Activated T-cell treated with anti-CD3 and anti-CD28 coated beads, Interleukin-2, amount 50 U/mL, for 1 hour (primary cell): ENCODE data around the gene PLXNA2.

ENCODE experiments used
- DNase-seq: peaks from one replicate; pipeline ENCODE4 v3.0.0-alpha.2; 2020

PLXNA2 gene

DNA sequence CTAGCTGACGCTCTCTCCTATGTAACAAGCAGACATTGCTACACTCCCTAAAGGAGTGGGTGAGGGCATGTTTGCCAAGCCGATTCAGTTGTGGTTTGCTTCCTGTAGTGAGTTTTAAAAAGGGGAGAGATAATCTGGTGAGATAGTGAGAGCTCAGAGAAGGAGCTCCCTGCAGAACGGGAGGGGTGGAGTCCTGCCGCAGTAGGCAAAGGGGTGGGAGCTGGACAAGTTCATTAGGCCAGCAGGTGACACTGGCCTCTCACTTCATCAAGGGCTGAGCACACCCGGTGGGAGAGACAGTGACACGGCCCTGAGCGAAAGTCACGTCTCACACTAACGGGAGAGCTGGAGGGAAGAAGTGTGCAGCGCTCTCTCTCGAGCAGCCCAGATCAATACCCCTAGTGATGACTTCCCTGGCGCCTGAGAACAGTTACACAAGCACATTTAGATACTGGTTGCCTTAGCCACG is 189.2 kb downstream of the PLXNA2 start:
- DNase-seq = no peak

DNA sequence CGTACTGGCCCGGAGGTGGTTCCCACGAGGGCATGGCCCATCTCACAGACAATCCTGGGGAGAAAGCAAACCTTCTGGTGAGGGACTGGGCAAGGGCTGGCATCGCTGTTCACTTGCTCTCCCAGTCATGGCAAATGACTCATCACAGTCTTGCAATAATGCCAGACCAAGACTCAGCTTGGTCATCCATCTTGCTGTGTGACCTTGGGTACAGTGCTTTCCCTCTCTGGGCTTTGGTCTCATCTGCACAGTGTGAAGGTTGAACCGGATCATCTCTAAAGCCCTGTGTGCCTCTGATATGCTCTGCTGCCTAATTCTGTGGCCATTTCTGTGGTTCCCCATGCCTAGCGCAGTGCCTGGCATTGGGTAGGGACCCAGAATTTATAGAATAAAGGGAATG is 189.7 kb downstream of the PLXNA2 start:
- no peak for DNase-seq

DNA sequence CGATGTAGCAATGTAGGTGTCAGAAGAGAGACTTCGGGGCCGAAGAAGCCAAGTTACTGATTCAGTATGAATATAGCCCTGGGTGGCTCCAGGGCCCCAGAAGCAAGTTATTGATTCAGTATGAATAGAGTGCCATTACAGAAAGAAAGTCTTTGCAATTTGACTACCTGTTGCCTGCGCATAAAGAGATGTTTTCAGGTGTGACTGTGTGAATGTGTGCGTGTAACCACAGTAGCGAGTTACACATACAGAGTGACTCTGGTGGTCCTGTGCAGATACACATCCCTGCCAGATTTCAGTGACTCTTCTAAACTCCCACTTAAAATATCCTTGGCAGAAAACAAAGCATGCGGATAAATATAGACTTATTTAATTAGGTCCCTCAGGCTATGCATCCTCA is 190.5 kb downstream of the PLXNA2 start:
- DNase-seq = no peak

DNA sequence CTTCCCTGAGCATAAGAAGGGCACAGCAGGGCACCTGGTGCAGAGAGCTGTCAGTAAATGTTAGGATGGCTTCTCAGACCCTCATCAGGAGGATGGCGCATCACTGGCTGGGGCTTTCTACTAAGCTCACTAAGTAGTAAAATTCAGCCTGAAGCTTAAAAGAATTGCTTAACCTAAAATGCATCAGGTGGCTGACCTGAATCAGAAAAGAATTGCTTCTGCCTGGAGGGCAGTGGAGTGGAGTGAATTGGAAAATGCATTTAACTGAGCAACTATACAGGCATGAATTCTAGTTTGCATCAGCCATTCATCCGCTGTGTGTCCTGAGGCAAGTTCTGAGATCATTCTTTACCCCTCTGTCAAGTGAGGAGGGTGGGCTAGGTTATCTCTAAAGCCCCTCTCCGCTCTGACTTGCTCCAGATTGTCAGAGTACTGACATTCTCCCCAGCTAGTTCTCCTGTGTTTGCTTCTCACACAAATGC is 191.2 kb downstream of the PLXNA2 start:
- no peak for DNase-seq

DNA sequence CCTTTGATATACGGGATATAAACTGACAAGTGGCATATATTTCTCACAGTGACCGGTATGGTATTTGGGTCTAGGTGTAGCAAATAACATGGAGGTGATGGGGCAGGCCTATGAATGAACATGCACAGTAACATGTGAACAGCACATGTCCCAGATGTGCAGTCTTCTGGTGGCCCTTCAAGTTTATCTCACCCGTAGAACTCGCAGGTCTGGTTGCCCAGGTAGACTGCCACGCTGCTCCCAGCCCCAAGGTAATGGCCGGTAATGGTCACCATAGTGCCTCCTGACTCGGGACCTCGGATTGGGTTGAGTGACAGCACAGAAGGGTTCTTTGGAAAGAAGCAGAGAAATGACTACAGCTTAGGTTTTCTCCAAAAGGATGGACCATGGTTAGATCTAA is 192.0 kb downstream of the PLXNA2 start:
- DNase-seq = no peak

DNA sequence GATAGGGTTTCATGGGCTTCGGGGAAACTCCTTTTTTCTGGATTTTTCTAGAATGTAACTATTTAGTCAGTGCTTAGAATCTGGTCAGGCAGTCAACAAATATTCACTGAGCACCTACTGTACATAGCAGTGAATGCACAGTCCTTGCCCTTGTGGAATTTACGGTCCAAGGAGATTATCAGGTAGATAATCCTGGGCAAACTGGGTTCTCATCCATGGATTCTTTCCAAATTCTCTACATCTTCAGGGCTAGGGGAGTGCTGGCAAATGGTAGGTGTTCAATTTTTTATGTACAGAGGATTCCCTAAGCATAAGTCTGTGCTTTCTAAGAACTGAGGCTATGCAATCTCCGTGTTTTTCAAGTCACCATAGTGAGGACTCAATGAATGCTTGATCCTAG is 192.5 kb downstream of the PLXNA2 start:
- DNase-seq = no peak

DNA sequence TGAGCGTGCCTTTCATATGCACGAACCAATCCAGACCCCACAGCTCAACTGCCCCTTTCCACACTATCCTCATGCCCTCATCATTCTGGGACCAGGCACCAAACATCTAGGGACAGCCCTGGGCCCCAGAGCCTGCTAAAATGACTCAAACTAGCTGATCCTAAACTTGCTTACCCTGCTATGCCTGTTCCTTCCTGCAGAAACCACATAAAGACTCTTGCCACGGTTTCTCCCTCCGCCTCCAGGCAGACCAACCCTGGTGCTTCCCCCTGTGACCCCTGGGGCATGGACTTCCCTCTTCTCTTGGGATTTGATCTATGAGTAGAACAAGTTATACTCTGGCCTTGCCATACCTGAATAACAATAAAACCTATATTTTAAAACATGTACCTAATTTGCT is 195.3 kb downstream of the PLXNA2 start:
- DNase-seq = no peak

DNA sequence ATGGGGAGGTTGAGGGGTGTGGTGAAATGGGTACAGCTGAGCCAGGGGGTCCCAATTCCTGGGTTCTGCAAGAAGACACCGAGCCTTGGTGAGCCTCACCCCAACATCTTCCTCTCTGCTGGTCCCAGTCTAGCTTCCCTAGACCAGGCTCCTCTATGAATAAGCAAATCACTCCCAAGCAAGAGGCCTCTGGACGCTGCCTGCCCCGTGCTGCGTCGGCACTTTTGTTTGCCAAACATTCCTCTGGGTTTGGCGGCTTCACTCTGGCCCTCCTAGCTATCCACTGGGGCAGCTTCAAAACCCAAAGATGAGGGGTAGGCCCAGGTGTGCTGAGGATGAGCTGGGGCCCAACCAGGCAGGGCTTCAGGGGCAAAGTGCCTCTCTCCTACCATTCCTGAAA is 196.2 kb downstream of the PLXNA2 start:
- DNase-seq = no peak

DNA sequence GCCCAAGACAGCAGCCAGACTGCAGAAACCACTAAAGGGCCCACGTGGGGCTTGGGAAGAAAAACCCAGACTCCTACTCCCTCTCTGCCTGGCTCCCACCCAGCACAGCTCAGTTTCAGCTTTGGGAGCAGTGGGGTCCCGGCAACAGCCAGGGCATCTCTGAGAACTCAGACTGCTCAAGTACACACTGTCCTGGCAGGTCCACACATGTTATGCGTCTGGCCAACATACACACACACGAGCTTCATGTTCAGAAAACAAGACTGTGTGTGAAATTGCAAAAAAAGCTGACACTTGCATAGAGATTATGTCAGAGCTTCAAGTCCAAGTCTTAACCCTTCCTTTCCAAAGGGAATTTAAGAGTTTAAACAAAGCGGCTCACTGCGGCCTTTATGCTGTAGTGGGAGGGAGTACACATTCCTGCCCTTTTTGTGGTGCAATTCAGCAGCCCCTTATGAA is 196.7 kb downstream of the PLXNA2 start:
- no peak for DNase-seq

DNA sequence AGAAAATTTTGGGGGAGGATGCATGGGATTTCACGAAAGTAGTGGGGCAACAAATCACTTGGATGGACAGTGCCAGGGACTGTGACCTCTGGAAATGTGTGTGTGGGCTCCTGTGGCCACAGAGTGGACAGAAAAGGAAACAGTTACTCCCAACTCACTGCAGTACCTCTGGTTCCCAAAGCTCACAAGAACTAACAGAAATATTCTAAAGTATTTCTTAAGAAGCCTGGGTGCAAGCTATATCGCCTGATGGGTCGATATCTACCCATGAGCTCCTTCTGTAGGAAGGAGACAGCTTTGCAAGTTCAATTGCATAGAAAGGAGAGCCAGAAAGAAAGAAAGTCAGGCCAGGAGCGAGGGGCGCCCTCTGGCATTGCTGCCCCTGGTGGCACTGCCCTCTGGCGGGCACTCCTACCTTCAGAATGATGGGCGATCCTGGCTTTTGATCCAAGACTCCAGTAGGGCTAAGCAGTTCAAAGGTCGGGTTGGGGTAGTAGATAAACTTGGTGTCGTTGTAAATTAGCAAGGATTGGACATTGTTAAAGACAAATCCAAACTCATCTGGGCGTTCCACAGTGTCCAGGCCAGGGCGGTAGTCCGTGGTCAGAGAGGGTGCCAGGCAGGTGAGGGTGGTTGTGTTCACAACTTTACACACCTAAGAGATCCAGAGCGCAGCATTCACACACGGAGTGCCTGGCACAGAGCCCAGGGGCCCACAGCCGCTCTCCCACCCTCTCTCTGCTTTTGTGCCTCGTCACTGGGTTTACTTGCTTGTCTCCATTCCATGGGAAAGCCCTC is 198.5 kb downstream of the PLXNA2 start:
- no peak for DNase-seq

DNA sequence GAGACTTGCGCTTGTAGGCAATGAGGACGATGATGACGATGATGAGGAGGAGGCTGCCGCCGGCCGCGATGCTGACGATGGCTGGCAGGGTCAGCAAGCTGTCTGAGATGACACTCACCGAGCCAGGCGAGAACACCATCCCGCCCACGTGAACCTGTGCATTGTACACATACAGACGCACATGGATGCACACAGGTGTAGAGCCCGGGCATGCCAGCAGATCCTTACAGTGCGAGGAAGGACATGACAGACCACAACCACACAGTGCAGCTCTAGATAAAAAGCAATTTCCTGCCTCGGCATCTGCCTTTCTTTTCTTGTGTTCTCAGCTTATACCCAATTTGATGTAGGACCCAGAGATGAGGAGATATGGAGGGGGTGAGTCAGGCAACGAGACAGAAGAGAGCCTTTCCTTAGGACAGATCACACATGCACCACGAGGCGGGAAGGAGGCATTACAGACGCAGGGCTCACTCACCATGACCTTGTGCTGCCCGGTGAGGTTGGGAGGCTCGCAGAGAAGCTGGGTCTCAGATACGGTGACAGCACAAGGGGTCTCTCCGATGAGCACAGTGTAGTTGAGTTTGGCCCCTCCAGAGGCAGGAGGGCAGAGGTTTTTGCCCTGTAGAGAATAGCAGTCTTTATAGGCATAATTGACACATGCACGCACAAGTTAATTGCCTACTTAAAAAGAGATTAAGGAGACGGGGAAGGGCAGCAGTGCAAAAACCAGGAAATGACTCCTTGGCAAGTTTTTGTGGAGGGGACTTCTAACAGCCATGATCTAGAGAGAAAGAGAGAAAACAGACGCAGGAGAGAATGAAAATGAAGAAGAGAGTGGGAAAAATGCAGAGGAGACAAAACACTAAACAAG is 199.4 kb downstream of the PLXNA2 start:
- DNase-seq = no peak

DNA sequence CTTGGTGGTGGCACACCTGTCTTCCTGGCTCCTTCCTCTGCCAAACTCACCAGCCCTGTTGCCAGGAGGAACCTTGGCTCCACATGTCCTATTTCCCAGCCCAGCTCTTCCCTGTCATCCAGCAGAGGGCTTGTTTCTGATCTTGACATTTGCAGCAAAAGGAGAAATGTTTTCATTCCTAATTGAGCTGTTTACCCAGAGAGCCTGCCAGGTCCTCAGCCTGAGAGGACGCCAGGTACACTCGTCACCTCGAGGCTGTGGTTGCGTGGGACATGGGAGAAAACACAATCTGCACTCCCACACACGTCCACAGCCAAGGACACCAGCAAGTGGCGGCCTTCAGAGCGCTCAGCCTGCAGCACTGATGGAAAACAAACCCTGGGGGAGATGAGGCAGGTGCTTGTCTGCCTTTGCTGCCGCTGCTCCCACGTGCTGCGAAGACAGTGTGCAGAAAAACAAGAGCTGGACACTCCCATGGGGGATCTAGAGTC is 200.4 kb downstream of the PLXNA2 start:
- DNase-seq = no peak

DNA sequence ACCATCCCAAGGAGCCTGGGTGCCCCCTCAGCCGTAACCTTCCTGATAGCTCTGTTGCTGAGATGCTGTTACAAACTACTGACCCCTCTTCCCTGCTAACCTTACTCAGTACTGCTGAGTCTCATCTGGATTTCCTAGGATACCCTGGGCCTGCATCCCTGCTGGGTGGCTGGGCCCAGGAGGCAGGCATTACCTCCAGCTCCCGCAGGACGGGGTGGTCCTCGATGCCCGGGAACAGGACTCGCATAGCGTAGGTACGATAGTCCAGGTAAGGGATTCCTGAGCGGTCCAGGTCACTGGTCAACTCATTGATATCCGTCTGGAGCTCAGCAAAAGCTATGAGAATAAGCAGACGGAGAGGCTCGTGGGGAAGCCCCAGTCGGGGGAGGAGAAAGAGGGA is 201.3 kb downstream of the PLXNA2 start:
- DNase-seq = no peak

DNA sequence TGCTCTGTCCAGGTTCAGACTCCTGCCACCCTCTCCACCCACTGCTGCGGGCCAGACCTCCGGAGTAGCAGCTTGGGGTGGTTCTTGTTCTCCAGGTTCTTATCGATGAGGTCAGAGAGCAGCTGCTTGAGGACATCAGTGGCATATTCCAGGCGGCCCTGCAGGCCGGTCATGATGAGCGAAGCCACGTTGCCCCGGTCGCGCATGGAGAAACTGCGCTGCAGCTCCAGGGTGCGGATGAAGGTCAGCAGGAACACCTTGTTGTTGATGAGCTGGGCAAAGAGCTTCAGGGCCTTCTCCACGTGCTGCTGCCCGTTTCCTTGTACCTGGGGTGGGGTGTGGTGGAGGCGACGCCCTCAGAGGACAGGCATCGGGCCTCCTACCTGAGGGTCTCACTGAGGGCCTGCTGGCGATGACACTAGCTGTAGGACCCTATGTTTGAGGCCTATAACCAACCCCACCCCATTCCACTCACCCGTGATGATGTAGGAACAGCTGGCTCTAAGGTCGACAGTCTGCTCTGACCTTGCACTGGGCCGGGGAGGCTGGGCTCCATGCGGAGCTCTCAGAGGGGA is 202.1 kb downstream of the PLXNA2 start:
- DNase-seq = no peak

DNA sequence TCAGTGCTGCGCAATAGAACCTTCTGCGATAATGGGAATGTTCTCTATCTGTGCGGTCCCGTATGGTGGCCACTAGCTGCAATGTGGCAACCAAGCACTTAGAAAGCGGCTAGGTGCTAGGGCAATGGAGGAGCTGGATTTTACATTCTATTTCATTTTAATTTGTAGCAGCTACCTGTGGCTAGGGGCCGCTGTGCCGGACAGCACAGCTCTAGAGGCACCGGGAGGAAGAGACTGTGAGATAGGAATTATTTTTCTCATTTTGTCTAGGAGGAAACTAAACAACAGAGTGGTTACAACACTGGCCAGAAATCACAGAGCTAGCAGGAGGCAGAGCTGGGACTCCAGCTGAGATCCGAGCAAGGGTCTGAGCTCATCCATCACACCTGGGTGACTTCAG is 202.7 kb downstream of the PLXNA2 start:
- DNase-seq = no peak

DNA sequence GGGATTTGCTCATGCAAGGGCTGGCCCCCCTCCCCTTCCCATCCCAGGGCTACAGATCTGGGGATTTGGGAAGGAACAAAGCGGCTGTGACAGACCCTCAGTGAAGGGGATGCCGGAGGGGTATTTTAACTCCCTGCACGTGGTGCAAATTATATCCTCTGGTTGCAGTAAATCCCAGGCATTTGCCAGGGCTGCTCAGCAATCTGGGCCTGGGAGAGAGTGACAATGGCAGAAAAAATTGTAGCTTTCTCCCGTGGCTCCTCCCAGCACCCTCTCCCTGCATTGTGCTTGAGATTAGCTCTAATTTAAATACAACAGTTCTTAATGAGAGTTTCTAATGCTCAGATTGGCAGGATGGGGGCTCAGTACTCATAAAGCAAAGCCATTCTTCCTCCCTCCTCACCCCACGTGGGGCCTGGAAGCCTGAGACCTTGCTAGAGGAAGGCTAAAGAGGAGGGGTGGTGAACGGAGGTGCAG is 203.3 kb downstream of the PLXNA2 start:
- DNase-seq = no peak

DNA sequence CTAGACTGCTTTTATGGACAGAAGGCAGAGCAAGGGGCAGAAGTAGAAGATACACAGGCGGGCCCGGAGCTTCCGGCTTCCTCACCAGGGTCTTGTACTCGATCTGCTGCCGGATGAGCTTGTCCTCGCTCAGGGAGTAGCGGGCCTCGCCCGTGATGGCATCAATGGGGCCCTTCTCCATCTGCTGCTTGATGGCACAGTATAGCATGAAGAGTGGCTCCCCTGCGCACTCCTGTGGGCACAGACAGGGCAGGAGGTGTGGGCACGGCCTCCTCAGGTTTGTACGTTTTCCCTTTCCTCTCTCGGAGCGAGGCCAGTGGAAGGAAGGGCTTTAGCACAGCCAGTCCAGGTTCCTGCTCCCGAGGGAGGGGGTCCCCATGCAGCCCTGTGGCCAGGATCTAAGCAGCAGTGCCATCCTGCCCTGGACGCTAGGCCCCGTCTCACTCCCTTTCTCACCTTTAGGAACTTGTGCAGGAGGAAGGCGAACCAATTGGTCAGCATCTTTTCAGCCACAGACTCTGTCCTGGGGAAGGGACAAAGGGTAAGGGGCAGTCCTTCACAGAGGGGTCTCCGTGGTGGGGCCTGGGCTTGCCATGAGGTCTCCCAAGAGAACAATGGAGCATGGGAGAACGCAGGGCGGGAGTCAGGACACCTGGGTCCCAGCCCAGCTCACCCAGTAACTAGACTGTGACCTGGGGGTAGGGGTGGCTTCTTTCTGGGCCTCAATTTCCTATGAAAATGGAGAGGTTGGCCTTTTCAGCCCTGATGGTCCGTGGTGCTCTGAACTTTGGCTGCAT is 204.4 kb downstream of the PLXNA2 start:
- DNase-seq = no peak

DNA sequence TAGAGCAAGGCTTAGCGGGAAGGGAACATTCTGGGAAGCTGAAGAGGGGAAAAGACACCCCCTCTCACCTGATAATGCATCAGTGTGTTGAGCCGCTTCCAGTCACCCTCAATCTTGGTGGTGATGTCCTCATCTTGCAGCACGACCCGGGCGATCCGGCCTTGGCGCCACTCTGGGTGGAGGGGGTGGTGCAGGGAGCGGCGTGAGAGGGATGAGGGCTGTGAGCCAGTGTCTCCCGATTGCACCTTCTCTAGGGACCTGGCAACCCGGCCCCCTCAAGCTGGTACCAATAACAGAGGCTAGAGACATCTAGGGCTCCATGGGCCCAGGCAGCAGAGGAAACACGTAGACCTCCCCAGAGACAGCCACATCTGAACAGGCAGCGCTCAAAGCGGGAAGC is 205.9 kb downstream of the PLXNA2 start:
- no peak for DNase-seq

DNA sequence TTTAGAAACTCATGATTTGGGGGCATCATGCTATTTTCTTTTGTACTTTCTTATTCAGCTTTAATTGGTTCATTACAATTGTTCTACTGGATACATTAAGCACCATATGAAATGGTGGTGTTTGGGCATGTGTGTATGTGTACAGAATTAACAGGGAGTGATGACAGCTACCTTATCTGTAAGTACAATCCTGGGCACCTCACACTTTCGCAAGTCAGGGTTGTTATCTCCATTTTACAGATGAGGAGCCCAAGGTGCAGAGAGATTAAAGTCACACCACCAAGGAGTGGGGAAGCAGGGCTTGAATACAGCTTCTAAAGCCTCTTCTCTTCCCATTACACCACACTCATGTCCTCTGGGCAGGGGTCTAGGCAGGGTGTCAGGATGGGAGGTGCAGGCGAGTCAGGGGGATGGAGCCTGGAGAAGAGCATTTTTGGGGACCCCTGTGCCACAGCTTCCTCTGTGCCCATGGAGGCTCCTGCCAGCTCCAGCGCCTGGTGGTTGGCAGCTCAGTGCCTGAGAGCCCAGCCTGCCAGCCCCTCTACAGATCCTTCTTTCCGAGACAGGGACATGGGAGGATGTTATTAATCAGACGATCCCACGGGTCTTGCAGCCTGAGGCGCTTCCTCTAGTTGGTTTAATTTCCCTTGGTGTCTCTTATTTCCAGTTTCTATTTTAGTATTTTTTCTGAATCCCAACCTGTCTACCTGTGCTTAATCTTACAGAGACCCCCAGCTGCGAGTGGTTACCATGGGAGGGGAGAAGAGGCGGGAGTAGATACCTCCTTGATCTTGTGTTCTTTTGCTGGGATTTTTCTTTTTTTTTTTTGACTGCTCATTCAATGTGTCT is 207.0 kb downstream of the PLXNA2 start:
- DNase-seq = no peak

DNA sequence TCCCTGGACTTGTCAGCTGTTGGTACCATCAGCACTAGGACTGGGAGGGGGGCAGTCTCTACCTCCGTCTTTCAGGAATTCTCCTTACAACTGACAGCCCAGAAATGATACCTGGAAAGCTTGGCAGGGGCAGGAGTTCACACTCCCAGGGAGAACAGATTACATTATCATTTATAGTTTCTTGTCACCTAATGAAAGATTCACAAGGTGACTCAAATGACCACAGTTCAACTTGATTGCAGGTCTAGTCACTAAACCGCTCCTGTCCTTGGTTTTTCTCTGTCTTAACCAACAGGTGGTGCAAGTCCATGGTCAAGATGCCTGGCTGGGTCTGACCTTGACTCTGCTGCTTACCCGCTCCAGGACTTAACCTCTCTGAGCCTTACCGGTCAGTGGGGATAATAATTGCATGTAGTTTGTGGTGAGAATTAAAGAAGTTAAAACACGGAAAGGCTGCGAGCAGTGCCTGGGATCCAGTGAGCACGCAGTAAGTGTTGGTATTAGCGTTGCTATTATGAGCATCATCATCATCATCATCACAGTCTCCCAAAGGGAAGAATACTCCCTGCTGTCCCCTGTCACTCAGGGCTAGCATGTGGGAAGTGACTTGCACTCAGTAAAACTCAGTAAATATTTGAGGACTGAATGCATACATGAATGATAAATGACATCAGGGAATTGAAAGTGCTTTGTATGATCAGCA is 207.9 kb downstream of the PLXNA2 start:
- DNase-seq = no peak

DNA sequence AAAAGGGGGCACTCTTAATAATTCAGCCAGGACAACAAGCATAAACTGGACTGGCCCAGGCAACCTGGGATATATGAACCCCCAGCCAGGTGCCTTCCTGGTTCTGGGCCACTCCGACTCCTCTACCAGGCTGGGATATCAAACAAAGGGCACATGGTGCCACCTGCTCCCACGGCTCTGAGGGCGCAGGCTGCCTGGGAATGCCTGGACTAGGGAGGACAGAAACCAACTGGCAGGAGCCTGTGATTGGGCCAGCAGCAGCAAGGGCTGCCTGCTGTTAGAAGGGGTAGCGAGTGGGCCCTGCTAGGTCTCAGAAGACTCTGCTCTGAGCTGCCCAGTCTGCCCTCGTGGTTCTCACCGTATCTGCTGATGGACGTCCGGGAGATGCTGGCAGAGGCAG is 210.0 kb downstream of the PLXNA2 start:
- DNase-seq = no peak
